Tibial artery (tissue), 4 donors: Measurements from ENCODE around the gene NOS2.
"Not testable (repeated sequence)": the region's sequence is repeated elsewhere in the genome, so short reads cannot be mapped to it uniquely, and the experiment has no call there.

ENCODE experiments used
- DNase-seq, 2 donors: peaks; one replicate each; pipeline ENCODE4 v3.0.0-alpha.2; 2019
- H3K27ac ChIP-seq, 2 donors: fragments of 200-600 bp; sonication (generic) in 1 of 2; 1 replicate in 1 of 2; 2 replicates in 1 of 2; pipeline ENCODE4 v1.5.1; 2018 to 2019; ENCODE audit warnings: mild to moderate bottlenecking in 1 of 2
- H3K27me3 ChIP-seq, 2 donors: fragments of 200-600 bp; sonication (generic) in 1 of 2; one replicate each; pipeline versions ENCODE4 v1.5.1 to v1.6.0; 2016 to 2019
- H3K36me3 ChIP-seq, 3 donors: fragments of 200-600 bp; sonication (generic) in 2 of 3; one replicate each; pipeline ENCODE4 v1.5.1; 2016 to 2019; ENCODE audit warnings: mild to moderate bottlenecking in 2 of 3
- H3K4me1 ChIP-seq, 4 donors: fragments of 200-600 bp; sonication (generic) in 2 of 4; 1 replicate in 3 of 4; 2 replicates in 1 of 4; pipeline ENCODE4 v1.5.1; 2016 to 2019
- H3K4me3 ChIP-seq, 2 donors: fragments of 200-600 bp; sonication (generic) in 1 of 2; 1 replicate in 1 of 2; 2 replicates in 1 of 2; pipeline ENCODE4 v1.5.1; 2018 to 2019; ENCODE audit warnings: mild to moderate bottlenecking in 2 of 2
- H3K9me3 ChIP-seq, 3 donors: fragments of 200-600 bp; sonication (generic) in 1 of 3; one replicate each; pipeline ENCODE4 v1.5.1; 2016 to 2019
- intact Hi-C: fragments of 100-400 bp; cut with DNase I; formaldehyde crosslinking; loops from one replicate; pipeline ENCODE4 v1.15.0; 2023; ENCODE audit warnings: low total_unique reads
- TF ChIP-seq, protein P1 (sequence below), 2 experiments: fragments of 200-600 bp in 1 of 2; fragments of 450-650 bp in 1 of 2; IDR thresholded peaks; one replicate each; pipeline ENCODE4 v1.5.1; 2017 to 2019; ENCODE audit warnings: antibody characterized with exemption in 2 of 2, mild to moderate bottlenecking in 1 of 2, moderate library complexity in 1 of 2

The NOS2 gene

GRCh38 chr17:27733773-27734172, 66.6 kb downstream of the NOS2 start:
- no peaks in the 10 kb centered on the region for H3K4me1 ChIP-seq
- H3K9me3 ChIP-seq, result no peaks in the 10 kb centered on the region
- peaks cover 0 to 8% of the 10 kb centered on the region in 2 donors for H3K27me3 ChIP-seq
- TF ChIP-seq, protein P1, sequence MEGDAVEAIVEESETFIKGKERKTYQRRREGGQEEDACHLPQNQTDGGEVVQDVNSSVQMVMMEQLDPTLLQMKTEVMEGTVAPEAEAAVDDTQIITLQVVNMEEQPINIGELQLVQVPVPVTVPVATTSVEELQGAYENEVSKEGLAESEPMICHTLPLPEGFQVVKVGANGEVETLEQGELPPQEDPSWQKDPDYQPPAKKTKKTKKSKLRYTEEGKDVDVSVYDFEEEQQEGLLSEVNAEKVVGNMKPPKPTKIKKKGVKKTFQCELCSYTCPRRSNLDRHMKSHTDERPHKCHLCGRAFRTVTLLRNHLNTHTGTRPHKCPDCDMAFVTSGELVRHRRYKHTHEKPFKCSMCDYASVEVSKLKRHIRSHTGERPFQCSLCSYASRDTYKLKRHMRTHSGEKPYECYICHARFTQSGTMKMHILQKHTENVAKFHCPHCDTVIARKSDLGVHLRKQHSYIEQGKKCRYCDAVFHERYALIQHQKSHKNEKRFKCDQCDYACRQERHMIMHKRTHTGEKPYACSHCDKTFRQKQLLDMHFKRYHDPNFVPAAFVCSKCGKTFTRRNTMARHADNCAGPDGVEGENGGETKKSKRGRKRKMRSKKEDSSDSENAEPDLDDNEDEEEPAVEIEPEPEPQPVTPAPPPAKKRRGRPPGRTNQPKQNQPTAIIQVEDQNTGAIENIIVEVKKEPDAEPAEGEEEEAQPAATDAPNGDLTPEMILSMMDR (IDR thresholded peaks at IDR 0.05), result no peak
- intact Hi-C loops, result no loop called here
- no peaks in the 10 kb centered on the region for H3K36me3 ChIP-seq
- no peak overlapping the region for H3K27ac ChIP-seq
- no peak for DNase-seq
- no peak overlapping the region for H3K4me3 ChIP-seq

- H3K27ac ChIP-seq, H3K4me3 ChIP-seq, H3K4me1 ChIP-seq, intact Hi-C loops, H3K27me3 ChIP-seq, H3K9me3 ChIP-seq, DNase-seq, H3K36me3 ChIP-seq: not testable (repeated sequence)
Observed at GRCh38 chr17:27732746-27733145, 67.6 kb downstream of the NOS2 start.

GRCh38 chr17:27725982-27726381, 74.3 kb downstream of the NOS2 start:
- H3K4me3 ChIP-seq, H3K36me3 ChIP-seq, intact Hi-C loops, H3K9me3 ChIP-seq, H3K4me1 ChIP-seq, H3K27ac ChIP-seq, H3K27me3 ChIP-seq, DNase-seq: not testable (repeated sequence)

DNA sequence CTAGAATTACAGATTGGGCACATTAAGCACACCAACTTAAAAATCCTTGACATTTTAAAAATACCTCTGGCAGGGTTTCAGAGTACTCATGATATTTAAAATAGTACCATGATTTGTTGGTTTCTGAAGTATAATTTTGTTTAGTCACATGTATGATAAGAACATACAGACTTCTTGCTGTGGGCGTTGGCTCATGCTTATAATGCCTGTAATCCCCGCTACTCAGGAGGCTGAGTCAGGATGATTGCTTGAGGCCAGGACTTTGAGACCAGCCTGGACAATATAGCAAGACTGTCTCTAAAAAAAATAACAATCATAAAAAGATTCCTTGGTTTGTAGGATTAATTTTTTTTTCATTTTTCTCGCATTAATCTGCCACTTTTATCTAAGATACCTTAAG, 78.5 kb downstream of the NOS2 start:
- TF ChIP-seq, protein P1 (IDR thresholded peaks at IDR 0.05), result no peak
- H3K4me1 ChIP-seq, result no peaks in the 10 kb centered on the region
- intact Hi-C loops, result no loop called here
- H3K27ac ChIP-seq, result no peak overlapping the region
- H3K9me3 ChIP-seq, result no peaks in the 10 kb centered on the region
- no peaks in the 10 kb centered on the region for H3K27me3 ChIP-seq
- no peak overlapping the region for H3K4me3 ChIP-seq
- DNase-seq, result no peak
- H3K36me3 ChIP-seq, result no peaks in the 10 kb centered on the region
